HG03039 (cell line): ENCODE results near the gene COTL1.

Experiments
- ATAC-seq: cut with Tn5 transposase; IDR thresholded peaks from one replicate; pipeline ENCODE4 v1.9.1; 2021; ENCODE audit warnings: mild to moderate bottlenecking, moderate library complexity; ENCODE audit not compliant: unreplicated experiment

COTL1 gene

DNA sequence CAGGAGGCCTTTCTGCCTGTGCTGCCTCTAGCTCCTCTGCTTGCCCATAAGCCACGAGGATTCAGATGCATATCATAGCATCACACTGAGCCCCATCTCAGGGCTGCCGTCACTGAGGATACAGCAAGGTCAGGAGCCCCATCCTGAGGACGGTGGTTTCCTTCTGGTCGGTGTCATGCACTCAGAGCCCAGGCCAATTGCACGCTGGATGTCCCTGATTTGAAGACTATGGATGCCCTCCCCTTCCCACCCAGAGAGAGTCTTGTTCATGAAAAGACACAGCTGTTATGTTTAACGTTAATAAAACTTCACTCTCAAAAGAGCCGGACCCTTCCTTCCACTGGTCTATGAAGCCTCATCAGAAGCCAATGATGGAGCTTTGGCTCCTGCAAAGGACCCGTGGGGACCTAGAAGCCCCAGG lies 19.9 kb downstream of the COTL1 start:
- ATAC-seq = no peak

DNA sequence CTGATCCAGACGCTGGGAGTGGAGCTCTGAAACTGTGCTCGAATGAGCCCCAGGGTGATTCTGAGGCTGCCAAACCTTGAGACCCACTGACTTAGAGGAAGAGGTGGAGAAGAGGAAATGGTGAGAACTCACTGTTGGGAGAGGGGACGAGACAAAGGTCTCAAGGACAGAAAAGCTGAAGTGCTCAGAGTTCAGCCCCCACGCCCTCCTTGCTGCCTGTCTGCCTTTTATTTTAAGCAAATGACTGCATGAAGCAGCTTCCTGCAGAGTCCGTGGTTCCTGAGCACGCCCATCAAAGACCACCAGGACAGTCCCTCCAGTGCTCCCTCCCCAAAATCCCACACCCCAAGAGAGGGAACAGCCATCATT lies 20.4 kb downstream of the COTL1 start:
- ATAC-seq = no peak

- no peak for ATAC-seq
These were observed 20.9 kb downstream of the COTL1 start for GRCh38 chr16:84596801-84597527.

- no peak for ATAC-seq
These were observed 21.7 kb downstream of the COTL1 start for GRCh38 chr16:84596161-84596560.

DNA sequence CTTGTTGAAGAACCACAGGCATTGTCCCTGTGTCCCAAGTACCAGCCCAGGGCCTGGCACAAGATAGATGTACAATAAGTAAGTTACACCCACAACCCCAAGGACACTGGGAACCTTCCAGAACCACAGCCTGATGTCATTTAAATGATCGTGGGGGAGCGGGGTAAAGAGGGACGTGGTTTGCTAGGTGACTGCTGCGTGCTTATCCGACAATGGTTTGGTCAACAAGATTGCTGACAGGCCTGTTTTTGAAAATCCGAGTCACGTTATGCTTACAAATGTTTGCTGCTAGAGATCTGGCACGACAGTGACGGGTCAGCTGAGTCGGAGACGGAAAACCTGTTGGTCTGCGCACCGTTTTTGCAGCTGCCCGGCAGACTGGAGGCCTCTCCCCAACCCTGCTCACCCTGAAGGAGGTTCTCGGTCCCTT lies 22.8 kb downstream of the COTL1 start:
- no peak for ATAC-seq

DNA sequence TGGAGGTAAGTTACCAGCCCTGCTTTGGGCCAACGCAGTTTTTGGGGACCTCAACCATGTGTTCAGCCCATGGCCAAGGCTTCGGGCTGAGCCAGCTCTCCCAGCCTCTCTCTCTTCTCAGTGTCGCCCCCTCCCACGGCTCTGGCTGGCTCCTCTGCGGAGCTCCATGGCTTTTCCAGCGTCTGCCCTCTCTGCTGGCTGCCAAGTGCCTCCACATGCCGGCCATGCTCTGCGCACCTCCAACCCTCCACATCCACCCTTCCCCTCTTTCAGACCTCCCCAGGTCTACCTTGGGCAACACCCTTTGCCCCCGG lies 23.2 kb downstream of the COTL1 start:
- no peak for ATAC-seq

- peak; percentile 68 for ATAC-seq
These were observed 23.8 kb downstream of the COTL1 start for GRCh38 chr16:84593825-84594724.

DNA sequence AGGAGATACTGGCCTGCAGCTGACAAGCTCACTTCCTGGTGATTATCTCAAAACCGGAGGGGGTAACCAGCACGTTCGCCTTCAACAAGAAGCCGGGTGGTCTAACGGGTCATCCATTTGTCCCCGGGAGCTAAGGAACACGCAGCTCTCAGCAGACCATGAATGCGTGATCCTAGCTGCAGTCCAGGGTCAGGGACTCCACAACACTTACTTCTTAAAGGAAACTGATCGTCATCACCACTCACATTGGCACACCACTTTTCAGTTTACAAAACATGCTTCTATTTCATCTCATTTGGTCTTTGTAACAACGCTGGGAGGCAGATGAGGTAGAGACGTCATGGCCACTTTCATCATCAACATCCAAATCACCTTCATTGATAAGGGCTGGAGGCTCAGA lies 25.2 kb downstream of the COTL1 start:
- ATAC-seq = no peak

DNA sequence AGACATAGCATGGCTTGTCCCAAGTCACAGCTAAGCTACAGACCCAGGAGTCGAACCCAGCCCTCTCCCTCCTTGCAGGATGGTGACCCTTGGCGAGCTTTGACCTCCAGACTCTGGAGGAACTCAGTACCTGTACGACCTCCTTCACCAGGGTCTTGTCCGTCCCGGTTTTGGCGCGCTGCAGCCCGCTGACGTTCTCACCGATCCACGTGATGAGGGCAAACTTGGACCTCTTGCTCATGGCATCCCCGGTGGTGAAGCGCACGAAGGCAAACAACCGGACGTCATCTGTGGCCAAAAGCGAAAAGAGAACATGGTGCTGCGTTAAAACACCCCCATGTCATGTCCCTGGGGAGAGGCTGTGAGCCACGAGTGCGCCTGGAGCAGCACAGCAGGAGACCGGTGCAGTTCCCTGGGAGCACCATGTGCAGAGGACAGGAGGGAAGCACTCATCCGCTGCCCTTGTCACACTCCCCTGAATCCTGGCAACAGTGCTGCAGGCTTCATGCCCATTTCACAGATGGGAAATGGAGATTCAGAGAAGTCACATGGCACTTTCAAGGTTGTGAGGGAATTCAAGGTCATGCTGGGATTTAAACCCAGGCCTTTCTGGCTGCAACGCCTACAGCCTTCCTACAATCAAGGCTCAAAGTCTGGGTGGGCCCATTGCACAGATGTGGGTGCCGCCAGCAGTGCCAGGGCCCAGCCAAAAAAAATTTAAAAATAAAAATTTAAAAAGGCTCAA lies 27.7 kb downstream of the COTL1 start:
- ATAC-seq = no peak

DNA sequence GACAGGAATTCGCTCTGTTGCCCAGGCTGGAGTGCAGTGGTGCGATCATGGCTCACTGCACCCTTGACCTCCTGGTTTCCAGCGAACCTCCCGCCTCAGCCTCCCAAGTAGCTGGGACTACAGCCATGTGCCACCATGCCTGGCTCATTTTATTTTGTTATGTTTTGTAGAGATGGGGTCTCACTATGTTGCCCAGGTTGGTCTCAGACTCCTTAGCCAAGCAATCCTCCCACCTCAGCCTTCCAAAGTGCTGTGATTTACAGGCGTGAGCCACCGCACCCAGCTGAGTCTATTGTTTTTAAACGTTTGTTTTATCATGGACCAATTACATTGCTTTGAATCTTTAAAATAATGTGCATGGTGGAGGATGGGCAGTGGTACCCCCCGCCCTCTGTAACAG lies 28.9 kb downstream of the COTL1 start:
- ATAC-seq = no peak

- ATAC-seq = peak; percentile 52
These were observed 32.0 kb downstream of the COTL1 start for GRCh38 chr16:84585886-84586285.

DNA sequence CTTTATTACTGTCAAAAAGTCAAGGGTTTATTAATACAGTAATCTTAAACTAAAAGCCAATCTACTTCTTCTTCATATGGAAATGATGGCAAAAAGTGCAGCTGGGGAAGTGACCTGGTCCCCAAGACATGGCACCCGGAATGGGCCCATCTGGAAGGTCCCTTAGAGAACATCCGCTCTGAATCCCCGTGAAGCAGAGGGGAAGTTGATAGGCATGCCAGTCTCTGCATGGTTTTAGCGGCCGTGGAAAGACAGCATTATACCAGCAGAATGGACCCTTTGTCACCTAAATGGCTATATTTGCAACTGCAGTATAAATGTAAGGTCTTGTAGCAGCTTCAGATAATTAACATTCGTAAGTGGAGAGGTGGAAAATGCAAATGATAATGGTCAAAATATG lies 32.4 kb downstream of the COTL1 start:
- ATAC-seq = no peak

DNA sequence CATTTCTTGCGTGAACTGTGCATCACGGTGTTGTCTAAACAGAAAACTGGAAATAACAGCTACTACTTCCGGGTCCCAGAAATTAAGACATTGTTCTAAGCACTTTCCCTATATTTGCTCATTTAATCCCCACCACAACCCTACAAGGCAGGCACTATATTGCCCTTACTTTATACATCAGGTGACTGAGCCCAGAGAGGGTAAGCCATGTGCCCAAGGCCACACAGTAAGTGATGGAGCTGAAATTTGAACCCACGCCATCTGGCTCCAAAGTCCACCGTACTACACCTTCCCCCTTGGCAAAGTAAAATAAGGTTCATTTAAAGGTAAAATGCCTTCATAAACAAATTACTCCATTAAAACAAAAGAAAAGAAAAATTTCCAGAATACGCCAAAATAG lies 33.2 kb downstream of the COTL1 start:
- no peak for ATAC-seq

DNA sequence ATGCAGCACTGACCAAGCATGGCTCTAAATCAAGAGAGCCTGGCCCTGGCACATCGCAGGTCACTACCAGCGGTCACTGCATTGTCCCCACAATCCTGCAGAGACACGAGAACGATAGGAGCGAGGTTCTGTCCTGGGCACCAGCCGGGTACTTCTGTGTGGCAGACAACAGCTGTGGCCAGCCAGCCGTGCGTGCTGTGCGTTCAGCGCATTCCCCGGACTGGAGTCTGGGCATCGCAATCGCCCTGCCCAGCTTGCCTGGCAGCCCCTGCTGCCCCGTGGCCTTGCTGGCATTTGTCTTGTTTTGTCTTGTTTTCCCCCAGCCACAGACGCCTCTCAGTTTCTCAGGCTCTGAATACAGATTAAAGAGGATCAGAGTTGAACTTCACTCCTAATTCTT lies 33.9 kb downstream of the COTL1 start:
- no peak for ATAC-seq

DNA sequence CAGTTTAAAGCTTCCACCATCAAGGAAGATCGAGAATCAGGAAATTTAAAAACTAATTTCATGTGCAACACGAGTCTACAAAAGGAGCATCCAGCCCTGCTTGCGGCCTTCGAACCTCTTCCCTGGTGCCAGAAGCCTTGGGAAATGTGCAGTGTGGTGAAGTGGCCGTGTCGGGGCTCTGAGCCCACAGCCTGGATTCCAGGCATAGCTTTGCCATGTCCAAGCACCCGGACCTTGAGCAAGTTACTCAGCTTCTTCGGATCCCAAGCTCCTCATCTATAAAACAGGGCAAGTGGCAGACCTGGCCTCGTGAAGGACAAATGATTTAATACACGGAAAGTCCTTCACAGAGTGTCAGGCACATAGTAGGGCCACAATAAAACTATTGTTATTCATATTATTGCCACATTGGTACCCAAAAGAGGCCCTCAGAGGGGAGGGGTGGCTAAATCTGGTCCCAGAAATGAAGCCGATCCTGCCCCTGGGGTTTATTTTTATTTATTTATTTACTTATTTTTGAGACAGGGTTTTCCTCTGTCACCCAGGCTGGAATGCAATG lies 34.8 kb downstream of the COTL1 start:
- no peak for ATAC-seq

GRCh38 chr16:84581158-84581557 lies 36.7 kb downstream of the COTL1 start:
- ATAC-seq = no peak

- no peak for ATAC-seq
These were observed 37.9 kb downstream of the COTL1 start for GRCh38 chr16:84579936-84580335.

DNA sequence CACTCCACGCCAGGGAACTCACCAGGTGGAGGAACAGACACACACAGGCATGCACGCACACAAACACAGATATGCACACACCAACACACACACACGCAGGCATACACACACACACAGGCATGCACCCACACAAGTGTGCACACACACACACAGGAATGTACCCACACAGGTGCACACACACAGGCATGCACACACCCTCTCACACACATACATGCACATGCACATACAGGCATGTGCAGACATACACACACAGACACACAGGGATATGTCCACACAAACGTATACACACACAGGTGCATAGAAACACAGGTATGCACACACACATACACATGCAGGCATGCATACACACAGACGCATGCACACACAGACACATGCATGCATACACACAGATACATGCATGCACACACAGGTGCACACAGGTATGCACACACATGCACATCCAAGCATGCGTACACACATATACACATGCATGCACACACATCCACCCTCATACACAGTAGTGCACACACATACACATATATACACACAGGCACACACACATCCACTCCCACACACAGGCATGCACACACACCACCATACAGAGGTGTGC lies 39.2 kb downstream of the COTL1 start:
- ATAC-seq = no peak

GRCh38 chr16:84577034-84577803 lies 40.7 kb downstream of the COTL1 start:
- no peak for ATAC-seq

DNA sequence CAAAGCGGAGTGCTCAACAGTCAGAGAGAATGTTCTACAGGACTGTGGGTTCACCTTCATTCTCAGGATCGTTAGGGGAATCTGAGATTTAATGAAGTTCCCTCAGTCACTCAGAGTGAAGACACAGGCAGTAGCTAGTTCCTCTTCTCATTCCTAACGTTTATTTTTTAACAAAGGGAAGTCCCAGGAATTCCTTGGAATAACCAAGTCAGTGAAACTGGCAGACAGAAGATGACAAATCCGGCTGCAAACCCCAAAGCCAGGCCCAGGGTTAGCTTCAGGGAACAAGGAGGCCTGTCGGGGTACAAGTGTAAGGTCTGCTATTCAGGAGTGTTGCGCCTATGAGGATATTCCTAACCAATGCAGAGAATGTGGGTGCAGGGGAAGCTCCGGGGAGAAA lies 42.0 kb downstream of the COTL1 start:
- ATAC-seq = no peak
